SK-N-SH (cell line): Measurements from ENCODE around the gene PPM1E. TPM values are rescaled to one million over a fixed set of nuclear protein-coding genes. Genes with fewer than 3 reads are reported as not detected.

Experiments
- CTCF ChIA-PET: fragments of 300-600, 350-600 bp; formaldehyde crosslinking; extraction: SDS; loops from one replicate; lab custom pipeline; 2021; lab: Yijun Ruan, JAX
- POLR2A ChIA-PET: fragments of 350-600 bp; sonication (Branson Sonifier 250); formaldehyde crosslinking; extraction: SDS; loops from one replicate; lab custom pipeline; 2020; ENCODE audit warnings: antibody characterized with exemption, inconsistent platforms; lab: Yijun Ruan, JAX
- DNase-seq: peaks from one replicate; pipeline ENCODE4 v3.0.0; 2012
- H2AFZ ChIP-seq: fragments of 200-600 bp; sonication (generic); 2 replicates; pipeline ENCODE4 v1.8.1; 2016; ENCODE audit warnings: antibody characterized with exemption, mild to moderate bottlenecking, low read depth
- H3F3A ChIP-seq: fragments of 200-600 bp; sonication (generic); replicated peaks from 2 replicates; pipeline ENCODE3; 2016; ENCODE audit warnings: antibody characterized with exemption, mild to moderate bottlenecking; ENCODE audit not compliant: insufficient read depth
- H3K27ac ChIP-seq, 2 experiments: fragments of 200-500 bp in 1 of 2; fragments of 200-600 bp in 1 of 2; sonication (Bioruptor generic) in 1 of 2; sonication (generic), shearing (Covaris generic) in 1 of 2; 2 replicates each; pipeline versions ENCODE4 v1.5.1 to v1.6.1; 2014 to 2016; ENCODE audit warnings: low read depth in 2 of 2, inconsistent platforms in 1 of 2, low read length in 1 of 2, mild to moderate bottlenecking in 1 of 2, mixed read lengths in 1 of 2
- H3K27me3 ChIP-seq: fragments of 200-600 bp; sonication (generic), shearing (Covaris generic); 2 replicates; pipeline ENCODE4 v1.6.1; 2016; ENCODE audit warnings: mixed run types; ENCODE audit not compliant: insufficient read depth
- H3K36me3 ChIP-seq, 2 experiments: fragments of 200-500 bp in 1 of 2; fragments of 200-600 bp in 1 of 2; sonication (Bioruptor generic) in 1 of 2; sonication (generic) in 1 of 2; replicated peaks in 1 of 2; 2 replicates each; pipeline versions ENCODE3 to v1.5.1; 2014 to 2016; ENCODE audit warnings: low read length in 1 of 2, mild to moderate bottlenecking in 1 of 2; ENCODE audit not compliant: insufficient read depth in 2 of 2, control insufficient read depth in 1 of 2
- H3K4me1 ChIP-seq, 2 experiments: fragments of 200-500 bp in 1 of 2; fragments of 200-600 bp in 1 of 2; sonication (Bioruptor generic) in 1 of 2; sonication (generic), shearing (Covaris generic) in 1 of 2; 2 replicates each; pipeline versions ENCODE4 v1.5.1 to v1.6.1; 2014 to 2016; ENCODE audit warnings: low read depth in 1 of 2, low read length in 1 of 2, mixed run types in 1 of 2; ENCODE audit not compliant: insufficient read depth in 2 of 2, control insufficient read depth in 1 of 2
- H3K4me2 ChIP-seq: fragments of 200-600 bp; sonication (generic), shearing (Covaris generic); 2 replicates; pipeline ENCODE4 v1.6.1; 2017; ENCODE audit warnings: mixed run types
- H3K4me3 ChIP-seq, 2 experiments: fragments of 200-500 bp in 1 of 2; fragments of 200-600 bp in 1 of 2; sonication (Bioruptor generic) in 1 of 2; sonication (generic), shearing (Covaris generic) in 1 of 2; 2 replicates each; pipeline versions ENCODE4 v1.5.1 to v1.8.1; 2014 to 2016; ENCODE audit warnings: low read depth in 2 of 2, inconsistent platforms in 1 of 2, low read length in 1 of 2, mild to moderate bottlenecking in 1 of 2, mixed read lengths in 1 of 2, moderate library complexity in 1 of 2
- H3K79me2 ChIP-seq: fragments of 200-600 bp; sonication (generic); 2 replicates; pipeline ENCODE4 v1.8.1; 2017; ENCODE audit warnings: mild to moderate bottlenecking; ENCODE audit not compliant: insufficient read depth
- H3K9ac ChIP-seq: fragments of 200-600 bp; sonication (generic); 2 replicates; pipeline ENCODE4 v1.6.1; 2017; ENCODE audit warnings: mixed run types
- H3K9me2 ChIP-seq: fragments of 200-600 bp; sonication (generic); 2 replicates; pipeline ENCODE4 v1.6.1; 2017; ENCODE audit warnings: mixed run types
- H3K9me3 ChIP-seq: fragments of 200-600 bp; sonication (generic); 2 replicates; pipeline ENCODE4 v1.6.1; 2017; ENCODE audit warnings: mixed run types, mild to moderate bottlenecking, moderate library complexity
- H4K20me1 ChIP-seq: fragments of 200-600 bp; sonication (generic); 2 replicates; pipeline ENCODE4 v1.6.1; 2017; ENCODE audit warnings: mild to moderate bottlenecking, mixed run types; ENCODE audit not compliant: insufficient read depth
- CHD2 ChIP-seq: fragments of 150-350 bp; IDR thresholded peaks from 2 replicates; pipeline ENCODE4 v1.6.1; 2018; ENCODE audit warnings: low read length; ENCODE audit not compliant: partially characterized antibody
- ELF1 ChIP-seq: IDR thresholded peaks from 2 replicates; pipeline ENCODE4 v1.4.0; 2012
- EZH2phosphoT487 ChIP-seq: fragments of 200-600 bp; sonication (generic); IDR thresholded peaks from 2 replicates; pipeline ENCODE4 v1.6.1; 2017; ENCODE audit warnings: low read depth, mixed run types, mild to moderate bottlenecking, antibody characterized with exemption, moderate library complexity, borderline replicate concordance
- FOXJ3 ChIP-seq: sonication (generic); formaldehyde crosslinking; IDR thresholded peaks from 2 replicates; pipeline ENCODE4 v1.5.1; 2020; ENCODE audit warnings: mild to moderate bottlenecking, missing genetic modification reagents
- JUND ChIP-seq: IDR thresholded peaks from 2 replicates; pipeline ENCODE4 v1.4.0; 2012
- MEF2A ChIP-seq: IDR thresholded peaks from 2 replicates; pipeline ENCODE4 v1.4.0; 2012; ENCODE audit warnings: low read depth, borderline replicate concordance
- MXI1 ChIP-seq: IDR thresholded peaks from 2 replicates; pipeline ENCODE4 v1.6.1; 2012; ENCODE audit warnings: mild to moderate bottlenecking, low read depth, low read length, improper control_type of control experiment
- NFIC ChIP-seq: IDR thresholded peaks from 2 replicates; pipeline ENCODE4 v1.4.0; 2012; ENCODE audit warnings: borderline replicate concordance
- NRF1 ChIP-seq: IDR thresholded peaks from 2 replicates; pipeline ENCODE4 v1.6.1; 2012; ENCODE audit warnings: low read depth, mild to moderate bottlenecking, low read length
- RAD21 ChIP-seq: IDR thresholded peaks from 2 replicates; pipeline ENCODE4 v1.6.1; 2012; ENCODE audit warnings: mild to moderate bottlenecking, low read length
- RCOR1 ChIP-seq: fragments of 150-350 bp; IDR thresholded peaks from 2 replicates; pipeline ENCODE4 v1.6.1; 2017; ENCODE audit warnings: antibody characterized with exemption, low read length
- SIN3A ChIP-seq: IDR thresholded peaks from 2 replicates; pipeline ENCODE4 v1.6.1; 2012; ENCODE audit warnings: low read depth, mild to moderate bottlenecking, low read length, moderate library complexity, borderline replicate concordance
- SMC3 ChIP-seq: IDR thresholded peaks from 2 replicates; pipeline ENCODE4 v1.6.1; 2012; ENCODE audit warnings: low read depth, low read length, improper control_type of control experiment
- TEAD4 ChIP-seq: IDR thresholded peaks from 2 replicates; pipeline ENCODE4 v1.4.0; 2012; ENCODE audit warnings: mild to moderate bottlenecking, borderline replicate concordance; ENCODE audit not compliant: insufficient read depth
- WGBS: methylation state at CpG from one replicate; pipeline ENCODE4 v1.1.6; 2017; ENCODE audit warnings: low lambda C conversion rate; 5-methylcytosine and 5-hydroxymethylcytosine counted together
- polyA plus RNA-seq, 3 experiments: library from polyadenylated mRNA; depleted of rRNA; stranded (reverse); fragments of >200 nt; gene quantifications; 2 replicates each; pipeline ENCODE4 v1.2.3, GENCODE V29; 2012
- TF ChIP-seq, protein P1 (sequence below): IDR thresholded peaks from 2 replicates; pipeline ENCODE4 v1.4.0; 2012; ENCODE audit warnings: low read depth, borderline replicate concordance
- TF ChIP-seq, protein P2 (sequence below): fragments of 200-600 bp; sonication (generic); IDR thresholded peaks from 2 replicates; pipeline ENCODE4 v1.6.1; 2017; ENCODE audit warnings: antibody characterized with exemption, mild to moderate bottlenecking, moderate library complexity
- TF ChIP-seq, protein P3 (sequence below): IDR thresholded peaks from 2 replicates; pipeline ENCODE4 v1.4.0; 2012; ENCODE audit warnings: low read depth, borderline replicate concordance
- TF ChIP-seq, protein P4 (sequence below): IDR thresholded peaks from 2 replicates; pipeline ENCODE4 v1.6.1; 2012; ENCODE audit warnings: mild to moderate bottlenecking, low read depth, low read length, moderate library complexity

PPM1E gene
- polyA plus RNA-seq, 1 of the 3 experiments (the other 2 are of a cell fraction) = 0.08 TPM

DNA sequence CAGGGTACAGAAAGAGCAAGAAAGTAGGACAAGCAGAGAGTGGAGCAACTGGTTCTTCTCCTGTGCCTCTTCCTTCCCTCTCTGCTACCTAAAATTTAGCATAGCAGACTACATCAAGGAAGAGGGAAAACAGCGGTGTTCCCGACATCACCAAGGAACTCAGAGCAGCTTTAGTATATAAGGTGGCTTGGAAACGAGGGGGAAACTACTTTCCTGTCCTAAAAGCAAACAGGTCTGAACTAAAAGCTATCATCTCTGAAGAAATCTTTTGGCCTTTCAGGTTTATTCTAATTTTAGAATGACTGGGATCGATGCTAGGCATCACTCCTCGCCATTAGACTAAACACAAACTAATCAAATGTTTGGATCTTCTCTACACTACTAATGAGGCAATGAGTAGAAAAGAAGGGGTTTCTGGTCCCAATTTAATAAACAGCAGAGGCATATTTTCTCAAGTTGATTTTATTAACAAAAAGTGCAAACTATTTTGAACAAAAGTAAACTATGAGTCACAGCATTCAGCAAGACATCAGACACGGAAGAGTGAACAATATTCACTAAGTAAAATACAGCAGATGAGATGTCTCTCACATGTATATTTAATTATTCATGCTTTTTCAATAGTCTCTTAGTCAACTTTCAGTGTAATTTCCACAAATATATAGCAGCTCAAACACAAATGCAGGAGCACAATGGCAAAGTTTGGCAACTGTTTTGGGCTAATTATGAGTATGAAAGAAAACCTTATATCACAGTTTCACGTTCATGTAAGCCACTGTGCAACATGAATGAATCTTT lies 242.3 kb downstream of the PPM1E start:
- 80% methylated on average over 7 of the region's 7 CpGs for WGBS
- Histone ChIP-seq H3F3A (peaks cover 10% of the 10 kb centered on the region), H3K9me3 (no peaks in the 10 kb centered on the region), H2AFZ (no peak overlapping the region), H3K27me3 (no peaks in the 10 kb centered on the region), H3K36me3 (peaks cover 28 to 35% of the 10 kb centered on the region in 2 experiments), H3K9me2 (no peaks in the 10 kb centered on the region), H3K79me2 (no peaks in the 10 kb centered on the region), H3K27ac (no peak overlapping the region), H3K9ac (no peak overlapping the region), H4K20me1 (no peaks in the 10 kb centered on the region), H3K4me3 (no peak overlapping the region), H3K4me2 (no peak overlapping the region), H3K4me1 (peaks cover 0 to 3% of the 10 kb centered on the region in 2 experiments; a peak in 2 of 4 replicates)
- no peak for TF ChIP-seq RCOR1
- no peak for TF ChIP-seq FOXJ3 (CRISPR knock-in tag)
- TF ChIP-seq, protein P1, sequence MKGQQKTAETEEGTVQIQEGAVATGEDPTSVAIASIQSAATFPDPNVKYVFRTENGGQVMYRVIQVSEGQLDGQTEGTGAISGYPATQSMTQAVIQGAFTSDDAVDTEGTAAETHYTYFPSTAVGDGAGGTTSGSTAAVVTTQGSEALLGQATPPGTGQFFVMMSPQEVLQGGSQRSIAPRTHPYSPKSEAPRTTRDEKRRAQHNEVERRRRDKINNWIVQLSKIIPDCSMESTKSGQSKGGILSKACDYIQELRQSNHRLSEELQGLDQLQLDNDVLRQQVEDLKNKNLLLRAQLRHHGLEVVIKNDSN = no peak
- TF ChIP-seq EZH2phosphoT487 = no peak
- TF ChIP-seq SIN3A = no peak
- TF ChIP-seq ELF1 = no peak
- TF ChIP-seq, protein P2, sequence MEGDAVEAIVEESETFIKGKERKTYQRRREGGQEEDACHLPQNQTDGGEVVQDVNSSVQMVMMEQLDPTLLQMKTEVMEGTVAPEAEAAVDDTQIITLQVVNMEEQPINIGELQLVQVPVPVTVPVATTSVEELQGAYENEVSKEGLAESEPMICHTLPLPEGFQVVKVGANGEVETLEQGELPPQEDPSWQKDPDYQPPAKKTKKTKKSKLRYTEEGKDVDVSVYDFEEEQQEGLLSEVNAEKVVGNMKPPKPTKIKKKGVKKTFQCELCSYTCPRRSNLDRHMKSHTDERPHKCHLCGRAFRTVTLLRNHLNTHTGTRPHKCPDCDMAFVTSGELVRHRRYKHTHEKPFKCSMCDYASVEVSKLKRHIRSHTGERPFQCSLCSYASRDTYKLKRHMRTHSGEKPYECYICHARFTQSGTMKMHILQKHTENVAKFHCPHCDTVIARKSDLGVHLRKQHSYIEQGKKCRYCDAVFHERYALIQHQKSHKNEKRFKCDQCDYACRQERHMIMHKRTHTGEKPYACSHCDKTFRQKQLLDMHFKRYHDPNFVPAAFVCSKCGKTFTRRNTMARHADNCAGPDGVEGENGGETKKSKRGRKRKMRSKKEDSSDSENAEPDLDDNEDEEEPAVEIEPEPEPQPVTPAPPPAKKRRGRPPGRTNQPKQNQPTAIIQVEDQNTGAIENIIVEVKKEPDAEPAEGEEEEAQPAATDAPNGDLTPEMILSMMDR = no peak
- TF ChIP-seq, protein P3, sequence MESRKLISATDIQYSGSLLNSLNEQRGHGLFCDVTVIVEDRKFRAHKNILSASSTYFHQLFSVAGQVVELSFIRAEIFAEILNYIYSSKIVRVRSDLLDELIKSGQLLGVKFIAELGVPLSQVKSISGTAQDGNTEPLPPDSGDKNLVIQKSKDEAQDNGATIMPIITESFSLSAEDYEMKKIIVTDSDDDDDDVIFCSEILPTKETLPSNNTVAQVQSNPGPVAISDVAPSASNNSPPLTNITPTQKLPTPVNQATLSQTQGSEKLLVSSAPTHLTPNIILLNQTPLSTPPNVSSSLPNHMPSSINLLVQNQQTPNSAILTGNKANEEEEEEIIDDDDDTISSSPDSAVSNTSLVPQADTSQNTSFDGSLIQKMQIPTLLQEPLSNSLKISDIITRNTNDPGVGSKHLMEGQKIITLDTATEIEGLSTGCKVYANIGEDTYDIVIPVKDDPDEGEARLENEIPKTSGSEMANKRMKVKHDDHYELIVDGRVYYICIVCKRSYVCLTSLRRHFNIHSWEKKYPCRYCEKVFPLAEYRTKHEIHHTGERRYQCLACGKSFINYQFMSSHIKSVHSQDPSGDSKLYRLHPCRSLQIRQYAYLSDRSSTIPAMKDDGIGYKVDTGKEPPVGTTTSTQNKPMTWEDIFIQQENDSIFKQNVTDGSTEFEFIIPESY = no peak
- no peak for TF ChIP-seq NRF1
- CTCF ChIA-PET = interaction anchor here (1.0 to 14.0 kb wide), 4 partner anchors 12 to 479 kb away, joined by 3 to 204 read pairs (median 8); no protein-coding TSS in a partner anchor
- no peak for DNase-seq
- POLR2A ChIA-PET = interaction anchor here (0.6 kb wide), 1 partner anchor 340 kb away, joined by 6 read pairs; no protein-coding TSS in a partner anchor

DNA sequence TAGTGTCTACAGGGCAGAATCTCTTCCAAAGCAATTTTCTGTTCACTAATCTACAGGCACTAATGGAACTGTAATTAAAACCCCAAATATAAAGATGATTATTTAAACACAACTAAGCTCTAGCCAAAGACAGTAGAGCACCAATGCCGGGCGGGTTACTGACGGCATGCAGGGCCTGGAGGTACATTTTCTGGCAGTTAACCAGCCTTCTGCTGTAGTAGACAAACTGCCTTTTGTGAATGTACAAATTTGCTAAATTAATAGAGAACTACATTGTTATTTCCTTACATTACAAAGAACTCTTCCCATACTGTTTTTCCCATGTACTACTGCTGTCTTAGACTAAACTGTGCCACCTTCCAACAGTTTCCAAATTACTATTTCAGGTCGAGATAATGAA lies 243.2 kb downstream of the PPM1E start:
- H3K4me3 ChIP-seq = no peak overlapping the region
- 85% methylated on average over 4 of the region's 4 CpGs for WGBS
- no peaks in the 10 kb centered on the region for H4K20me1 ChIP-seq
- peaks cover 26 to 35% of the 10 kb centered on the region in 2 experiments for H3K36me3 ChIP-seq
- H3K27ac ChIP-seq = no peak overlapping the region
- H3K79me2 ChIP-seq = no peaks in the 10 kb centered on the region
- no peaks in the 10 kb centered on the region for H3K9me3 ChIP-seq
- H3K4me2 ChIP-seq = no peak overlapping the region
- H2AFZ ChIP-seq = no peak overlapping the region
- no peak overlapping the region for H3K9ac ChIP-seq
- H3K27me3 ChIP-seq = no peaks in the 10 kb centered on the region
- CTCF ChIA-PET = interaction anchor here (14.0 kb wide), 1 partner anchor 287 kb away, joined by 204 read pairs; no protein-coding TSS in a partner anchor
- DNase-seq = no peak
- H3F3A ChIP-seq = peaks cover 10% of the 10 kb centered on the region
- POLR2A ChIA-PET = no interaction called here
- peaks cover 0 to 5% of the 10 kb centered on the region in 2 experiments; a peak in 2 of 4 replicates for H3K4me1 ChIP-seq
- no peaks in the 10 kb centered on the region for H3K9me2 ChIP-seq
- TF ChIP-seq JUND (no peak), RCOR1 (no peak), SIN3A (no peak), TEAD4 (no peak), MXI1 (no peak), NFIC (no peak), SMC3 (no peak), RAD21 (no peak), FOXJ3 (CRISPR knock-in tag) (no peak), CHD2 (no peak), MEF2A (no peak), EZH2phosphoT487 (no peak)
- TF ChIP-seq, protein P4, sequence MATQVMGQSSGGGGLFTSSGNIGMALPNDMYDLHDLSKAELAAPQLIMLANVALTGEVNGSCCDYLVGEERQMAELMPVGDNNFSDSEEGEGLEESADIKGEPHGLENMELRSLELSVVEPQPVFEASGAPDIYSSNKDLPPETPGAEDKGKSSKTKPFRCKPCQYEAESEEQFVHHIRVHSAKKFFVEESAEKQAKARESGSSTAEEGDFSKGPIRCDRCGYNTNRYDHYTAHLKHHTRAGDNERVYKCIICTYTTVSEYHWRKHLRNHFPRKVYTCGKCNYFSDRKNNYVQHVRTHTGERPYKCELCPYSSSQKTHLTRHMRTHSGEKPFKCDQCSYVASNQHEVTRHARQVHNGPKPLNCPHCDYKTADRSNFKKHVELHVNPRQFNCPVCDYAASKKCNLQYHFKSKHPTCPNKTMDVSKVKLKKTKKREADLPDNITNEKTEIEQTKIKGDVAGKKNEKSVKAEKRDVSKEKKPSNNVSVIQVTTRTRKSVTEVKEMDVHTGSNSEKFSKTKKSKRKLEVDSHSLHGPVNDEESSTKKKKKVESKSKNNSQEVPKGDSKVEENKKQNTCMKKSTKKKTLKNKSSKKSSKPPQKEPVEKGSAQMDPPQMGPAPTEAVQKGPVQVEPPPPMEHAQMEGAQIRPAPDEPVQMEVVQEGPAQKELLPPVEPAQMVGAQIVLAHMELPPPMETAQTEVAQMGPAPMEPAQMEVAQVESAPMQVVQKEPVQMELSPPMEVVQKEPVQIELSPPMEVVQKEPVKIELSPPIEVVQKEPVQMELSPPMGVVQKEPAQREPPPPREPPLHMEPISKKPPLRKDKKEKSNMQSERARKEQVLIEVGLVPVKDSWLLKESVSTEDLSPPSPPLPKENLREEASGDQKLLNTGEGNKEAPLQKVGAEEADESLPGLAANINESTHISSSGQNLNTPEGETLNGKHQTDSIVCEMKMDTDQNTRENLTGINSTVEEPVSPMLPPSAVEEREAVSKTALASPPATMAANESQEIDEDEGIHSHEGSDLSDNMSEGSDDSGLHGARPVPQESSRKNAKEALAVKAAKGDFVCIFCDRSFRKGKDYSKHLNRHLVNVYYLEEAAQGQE = no peak
